B cell (primary cell): ENCODE data around the gene HELB. TPM values are rescaled to one million over a fixed set of nuclear protein-coding genes. Genes with fewer than 3 reads are reported as not detected.

ENCODE experiments used
- ATAC-seq: fragments of 200-7000 bp; cut with Tn5 transposase; one replicate; pipeline ENCODE4 v1.10.0; 2021; ENCODE audit warnings: low read depth, mild to moderate bottlenecking, moderate number of reproducible peaks, moderate library complexity
- CTCF ChIA-PET: fragments of 350-600 bp; sonication (Branson Sonifier 250); formaldehyde crosslinking; loops from one replicate; lab custom pipeline; 2021; ENCODE audit warnings: antibody characterized with exemption, inconsistent platforms; lab: Charles Lee
- POLR2A ChIA-PET: fragments of 350-600 bp; sonication (Branson Sonifier 250); formaldehyde crosslinking; loops from one replicate; lab custom pipeline; 2021; ENCODE audit warnings: antibody characterized with exemption; lab: Charles Lee
- DNase-seq: peaks from one replicate; pipeline ENCODE4 v3.0.0; 2013
- H2AFZ ChIP-seq: 2 replicates; pipeline ENCODE4 v1.6.1; 2012; ENCODE audit warnings: mild to moderate bottlenecking, low read depth, low read length; ENCODE audit not compliant: insufficient read depth, poor library complexity, severe bottlenecking
- H3K27ac ChIP-seq, 2 donors: 1 replicate in 1 of 2; 2 replicates in 1 of 2; pipeline ENCODE4 v1.5.1; 2012 to 2013; ENCODE audit warnings: low read length in 2 of 2, mild to moderate bottlenecking in 2 of 2, moderate library complexity in 1 of 2
- H3K27me3 ChIP-seq, 4 experiments: fragments of 200-600 bp in 1 of 4; sonication (generic) in 1 of 4; replicated peaks in 1 of 4; 1 replicate in 2 of 4; 2 replicates in 2 of 4; pipeline versions ENCODE4 v1.6.1 to v1.7.0; 2013 to 2016; ENCODE audit warnings: low read length in 3 of 4, mild to moderate bottlenecking in 2 of 4, mixed read lengths in 1 of 4, moderate library complexity in 1 of 4; ENCODE audit not compliant: insufficient read depth in 4 of 4, control insufficient read depth in 3 of 4; ENCODE audit errors: control extremely low read depth in 1 of 4
- H3K36me3 ChIP-seq, 2 experiments: replicated peaks in 1 of 2; 1 replicate in 1 of 2; 2 replicates in 1 of 2; pipeline versions ENCODE4 v1.6.1 to v1.7.1; 2013; ENCODE audit warnings: low read length in 1 of 2; ENCODE audit not compliant: insufficient read depth in 2 of 2, control insufficient read depth in 1 of 2; ENCODE audit errors: control extremely low read depth in 1 of 2, extremely low read depth in 1 of 2
- H3K4me1 ChIP-seq, 2 donors: fragments of 200-600 bp in 1 of 2; sonication (generic) in 1 of 2; 1 replicate in 1 of 2; 2 replicates in 1 of 2; pipeline versions ENCODE4 v1.5.1 to v1.6.1; 2013 to 2017; ENCODE audit warnings: low read length in 2 of 2; ENCODE audit not compliant: control insufficient read depth in 2 of 2, insufficient read depth in 2 of 2
- H3K4me2 ChIP-seq: replicated peaks from 2 replicates; pipeline ENCODE3; 2012; ENCODE audit warnings: mild to moderate bottlenecking, low read depth, low read length; ENCODE audit not compliant: poor library complexity, severe bottlenecking
- H3K4me3 ChIP-seq, 5 experiments: fragments of 200-600 bp in 1 of 5; sonication (generic) in 1 of 5; 1 replicate in 3 of 5; 2 replicates in 2 of 5; pipeline versions ENCODE4 v1.5.1 to v1.7.0; 2011 to 2016; ENCODE audit warnings: low read length in 4 of 5, mild to moderate bottlenecking in 4 of 5, low read depth in 2 of 5, control low read depth in 1 of 5, moderate library complexity in 1 of 5; ENCODE audit not compliant: insufficient read depth in 1 of 5; ENCODE audit errors: control extremely low read depth in 1 of 5, extremely low read depth in 1 of 5
- H3K79me2 ChIP-seq: fragments of 200-600 bp; sonication (generic); one replicate; pipeline ENCODE4 v1.6.0; 2016; ENCODE audit warnings: low read length; ENCODE audit not compliant: control insufficient read depth, insufficient read depth
- H3K9ac ChIP-seq: fragments of 200-600 bp; sonication (generic); 2 replicates; pipeline ENCODE4 v1.6.1; 2017; ENCODE audit warnings: mild to moderate bottlenecking, low read length, moderate library complexity
- H3K9me3 ChIP-seq, 3 donors: one replicate each; pipeline versions ENCODE4 v1.6.1 to v1.7.1; 2013; ENCODE audit warnings: low read length in 2 of 3; ENCODE audit not compliant: control insufficient read depth in 2 of 3, insufficient read depth in 1 of 3; ENCODE audit errors: control extremely low read depth in 1 of 3
- H4K20me1 ChIP-seq: 2 replicates; pipeline ENCODE4 v1.6.0; 2012; ENCODE audit warnings: mild to moderate bottlenecking, low read length; ENCODE audit not compliant: insufficient read depth, control insufficient read depth, poor library complexity, severe bottlenecking
- H3K27ac Mint-ChIP-seq: one replicate; pipeline ENCODE4 v1.8.0; 2021; ENCODE audit warnings: mixed read lengths
- H3K27me3 Mint-ChIP-seq: one replicate; pipeline ENCODE4 v1.8.0; 2021; ENCODE audit warnings: mixed read lengths
- H3K4me1 Mint-ChIP-seq: one replicate; pipeline ENCODE4 v1.8.0; 2021; ENCODE audit warnings: mixed read lengths
- H3K4me3 Mint-ChIP-seq: one replicate; pipeline ENCODE4 v1.8.0; 2021; ENCODE audit warnings: mixed read lengths
- H3K9me3 Mint-ChIP-seq: one replicate; pipeline ENCODE4 v1.8.0; 2022; ENCODE audit warnings: mixed read lengths; ENCODE audit not compliant: insufficient read depth
- EZH2 ChIP-seq: IDR thresholded peaks from 2 replicates; pipeline ENCODE4 v1.6.1; 2012; ENCODE audit warnings: borderline replicate concordance, low read depth, mild to moderate bottlenecking, moderate library complexity, low read length; ENCODE audit not compliant: insufficient read depth, poor library complexity, severe bottlenecking
- WGBS: methylation state at CpG from one replicate; pipeline ENCODE4 v1.1.5; 2013; ENCODE audit warnings: missing lambda C conversion rate; ENCODE audit not compliant: insufficient coverage; 5-methylcytosine and 5-hydroxymethylcytosine counted together
- intact Hi-C: fragments of 100-400 bp; cut with micrococcal nuclease; formaldehyde crosslinking; loops from one replicate; pipeline ENCODE4 v1.10.0; 2022
- polyA plus RNA-seq: library from polyadenylated mRNA; depleted of rRNA; stranded (reverse); fragments of >200 nt; gene quantifications from 2 replicates; pipeline ENCODE4 v1.2.3, GENCODE V29; 2012
- total RNA-seq, 2 donors: library from RNA; stranded (reverse); fragments of 120-200 nt in 1 of 2; gene quantifications; 1 replicate in 1 of 2; 2 replicates in 1 of 2; pipeline versions ENCODE4 v1.2.3 to v1.2.4, GENCODE V29; 2013 to 2022
- TF ChIP-seq, protein P1 (sequence below): fragments of 200-600 bp; IDR thresholded peaks from one replicate; pipeline ENCODE4 v1.8.0; 2022; ENCODE audit warnings: antibody characterized with exemption, mild to moderate bottlenecking

The HELB gene
- total and polyA plus RNA-seq, 2 donors (not counting 1 experiment from before 2014, with no cell fraction given), result 2.4 to 10.0 TPM

- intact Hi-C loops, result no loop called here
- Histone ChIP-seq H4K20me1 (no peaks in the 10 kb centered on the region), H2AFZ (no peak overlapping the region), H3K4me1 (no peaks in the 10 kb centered on the region), H3K36me3 (peaks cover 1 to 23% of the 10 kb centered on the region in 2 experiments), H3K79me2 (no peaks in the 10 kb centered on the region), H3K9me3 (no peaks in the 10 kb centered on the region), H3K4me2 (no peak overlapping the region), H3K27ac (no peak overlapping the region), H3K9ac (no peak overlapping the region), H3K4me3 (no peak overlapping the region), H3K27me3 (no peaks in the 10 kb centered on the region)
- Mint-ChIP-seq H3K9me3 (no peaks in the 10 kb centered on the region), H3K27ac (no peak overlapping the region), H3K4me3 (no peak overlapping the region), H3K27me3 (no peaks in the 10 kb centered on the region), H3K4me1 (no peaks in the 10 kb centered on the region)
- no peak for TF ChIP-seq EZH2
- TF ChIP-seq, protein P1, sequence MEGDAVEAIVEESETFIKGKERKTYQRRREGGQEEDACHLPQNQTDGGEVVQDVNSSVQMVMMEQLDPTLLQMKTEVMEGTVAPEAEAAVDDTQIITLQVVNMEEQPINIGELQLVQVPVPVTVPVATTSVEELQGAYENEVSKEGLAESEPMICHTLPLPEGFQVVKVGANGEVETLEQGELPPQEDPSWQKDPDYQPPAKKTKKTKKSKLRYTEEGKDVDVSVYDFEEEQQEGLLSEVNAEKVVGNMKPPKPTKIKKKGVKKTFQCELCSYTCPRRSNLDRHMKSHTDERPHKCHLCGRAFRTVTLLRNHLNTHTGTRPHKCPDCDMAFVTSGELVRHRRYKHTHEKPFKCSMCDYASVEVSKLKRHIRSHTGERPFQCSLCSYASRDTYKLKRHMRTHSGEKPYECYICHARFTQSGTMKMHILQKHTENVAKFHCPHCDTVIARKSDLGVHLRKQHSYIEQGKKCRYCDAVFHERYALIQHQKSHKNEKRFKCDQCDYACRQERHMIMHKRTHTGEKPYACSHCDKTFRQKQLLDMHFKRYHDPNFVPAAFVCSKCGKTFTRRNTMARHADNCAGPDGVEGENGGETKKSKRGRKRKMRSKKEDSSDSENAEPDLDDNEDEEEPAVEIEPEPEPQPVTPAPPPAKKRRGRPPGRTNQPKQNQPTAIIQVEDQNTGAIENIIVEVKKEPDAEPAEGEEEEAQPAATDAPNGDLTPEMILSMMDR, result no peak
- no peak for ATAC-seq
- no CpG with 5 or more reads among the region's 5 CpGs for WGBS
- ChIA-PET CTCF (interaction anchor here (1.5 kb wide), 1 partner anchor 363 kb away, joined by 4 read pairs; no protein-coding TSS in a partner anchor), POLR2A (no interaction called here)
- no peak for DNase-seq
These were observed 27.6 kb downstream of the HELB start for GRCh38 chr12:66329941-66330340.

GRCh38 chr12:66331016-66331415, 28.7 kb downstream of the HELB start:
- WGBS, result 91% methylated on average over 12 of the region's 13 CpGs

More at GRCh38 chr12:66331016-66331415, 28.7 kb downstream of the HELB start:
- Mint-ChIP-seq H3K4me3 (no peak overlapping the region), H3K9me3 (no peaks in the 10 kb centered on the region), H3K4me1 (no peaks in the 10 kb centered on the region), H3K27me3 (no peaks in the 10 kb centered on the region), H3K27ac (no peak overlapping the region)
- Histone ChIP-seq H3K27me3 (no peaks in the 10 kb centered on the region), H4K20me1 (no peaks in the 10 kb centered on the region), H3K4me1 (no peaks in the 10 kb centered on the region), H3K4me2 (no peak overlapping the region), H3K9me3 (no peaks in the 10 kb centered on the region), H3K4me3 (no peak overlapping the region), H2AFZ (no peak overlapping the region), H3K27ac (no peak overlapping the region), H3K36me3 (peaks cover 0 to 19% of the 10 kb centered on the region in 2 experiments), H3K79me2 (no peaks in the 10 kb centered on the region), H3K9ac (no peak overlapping the region)
- ATAC-seq (no peak), DNase-seq (no peak)
- CTCF ChIA-PET, result no interaction called here
- TF ChIP-seq EZH2, result no peak
- TF ChIP-seq, protein P1, result no peak
- POLR2A ChIA-PET, result no interaction called here
- intact Hi-C loops, result no loop called here
